Hindlimb muscle (tissue), 1 donor: ENCODE measurements around the gene ANO9. TPM values are rescaled to one million over a fixed set of nuclear protein-coding genes. Genes with fewer than 3 reads are reported as not detected.

ENCODE experiments used
- polyA plus RNA-seq: library from polyadenylated mRNA; unstranded; fragments of 120-200 nt; gene quantifications from one replicate; pipeline ENCODE4 v1.2.1, GENCODE V29; 2013; ENCODE audit not compliant: insufficient read length

The ANO9 gene
- polyA plus RNA-seq, 1 donor = 0.53 TPM

Other genes with a start within 250 kb of the ANO9 start
- gene SCGB1C1, start 248.9 kb downstream of the ANO9 start, polyA plus RNA-seq = not detected
- 35.6 TPM for gene BET1L, start 234.6 kb downstream of the ANO9 start, polyA plus RNA-seq
- gene RIC8A, start 234.3 kb downstream of the ANO9 start, polyA plus RNA-seq = 71.3 TPM
- gene SIRT3, start 205.7 kb downstream of the ANO9 start, polyA plus RNA-seq = 25.5 TPM
- gene PSMD13, start 205.0 kb downstream of the ANO9 start, polyA plus RNA-seq = 87.5 TPM
- gene NLRP6, start 163.6 kb downstream of the ANO9 start, polyA plus RNA-seq = not detected
- 15.6 TPM for gene PGGHG, start 152.9 kb downstream of the ANO9 start, polyA plus RNA-seq
- not detected for gene IFITM5, start 142.5 kb downstream of the ANO9 start, polyA plus RNA-seq
- 79.2 TPM for gene IFITM2, start 134.2 kb downstream of the ANO9 start, polyA plus RNA-seq
- gene IFITM1, start 128.0 kb downstream of the ANO9 start, polyA plus RNA-seq = 30.5 TPM
- gene IFITM3, start 121.2 kb downstream of the ANO9 start, polyA plus RNA-seq = 368 TPM
- gene B4GALNT4, start 72.5 kb downstream of the ANO9 start, polyA plus RNA-seq = 12.4 TPM
- gene PKP3, start 47.8 kb downstream of the ANO9 start, polyA plus RNA-seq = 0.36 TPM
- 19.1 TPM for gene SIGIRR, start 27.0 kb downstream of the ANO9 start, polyA plus RNA-seq
- 41.6 TPM for gene PTDSS2, start 8.3 kb upstream of the ANO9 start, polyA plus RNA-seq
- gene RNH1, start 65.2 kb upstream of the ANO9 start, polyA plus RNA-seq = 114 TPM
- gene HRAS, start 93.6 kb upstream of the ANO9 start, polyA plus RNA-seq = 144 TPM
- 9.1 TPM for gene LRRC56, start 95.5 kb upstream of the ANO9 start, polyA plus RNA-seq
- gene LMNTD2, start 118.7 kb upstream of the ANO9 start, polyA plus RNA-seq = 0.80 TPM
- 3.7 TPM for gene RASSF7, start 119.0 kb upstream of the ANO9 start, polyA plus RNA-seq
- gene PHRF1, start 134.5 kb upstream of the ANO9 start, polyA plus RNA-seq = 21.3 TPM
- gene IRF7, start 173.9 kb upstream of the ANO9 start, polyA plus RNA-seq = 17.5 TPM
- gene CDHR5, start 182.9 kb upstream of the ANO9 start, polyA plus RNA-seq = 4.1 TPM
- gene SCT, start 185.2 kb upstream of the ANO9 start, polyA plus RNA-seq = 127 TPM
- 1.2 TPM for gene DRD4, start 195.3 kb upstream of the ANO9 start, polyA plus RNA-seq